Fibroblast of lung (primary cell): ENCODE data around the gene PLEKHM2. TPM values are rescaled to one million over a fixed set of nuclear protein-coding genes. Genes with fewer than 3 reads are reported as not detected.

ENCODE experiments used
- DNase-seq, 2 donors: peaks; one replicate each; pipeline versions ENCODE4 v3.0.0 to v3.0.0-alpha.2; 2010; ENCODE audit warnings: low read depth in 2 of 2
- H2AFZ ChIP-seq: 2 replicates; pipeline ENCODE4 v1.5.1; 2012; ENCODE audit warnings: low read length, control low read depth, inconsistent platforms
- H3K27ac ChIP-seq: 2 replicates; pipeline ENCODE4 v1.5.1; 2011; ENCODE audit warnings: low read length, control low read depth; ENCODE audit not compliant: insufficient read depth
- H3K27me3 ChIP-seq: 2 replicates; pipeline ENCODE4 v1.5.1; 2011; ENCODE audit warnings: mild to moderate bottlenecking, low read length; ENCODE audit not compliant: control insufficient read depth, insufficient read depth
- H3K36me3 ChIP-seq: 2 replicates; pipeline ENCODE4 v1.5.1; 2011; ENCODE audit warnings: low read length; ENCODE audit not compliant: control insufficient read depth, insufficient read depth
- H3K4me1 ChIP-seq: 2 replicates; pipeline ENCODE4 v1.5.1; 2011; ENCODE audit warnings: low read length; ENCODE audit not compliant: control insufficient read depth, insufficient read depth; ENCODE audit errors: extremely low read depth
- H3K4me2 ChIP-seq: 2 replicates; pipeline ENCODE4 v1.5.1; 2011; ENCODE audit warnings: low read length, control low read depth; ENCODE audit not compliant: insufficient read depth; ENCODE audit errors: extremely low read depth
- H3K4me3 ChIP-seq, 4 experiments: fragments of 200-600 bp in 1 of 4; sonication (generic) in 1 of 4; replicated peaks in 1 of 4; 2 replicates each; pipeline ENCODE4 v1.5.1; 2011 to 2016; ENCODE audit warnings: low read length in 4 of 4, low read depth in 3 of 4, mild to moderate bottlenecking in 3 of 4, control low read depth in 2 of 4, inconsistent platforms in 1 of 4, mixed read lengths in 1 of 4; ENCODE audit not compliant: insufficient read depth in 1 of 4; ENCODE audit errors: control extremely low read depth in 1 of 4
- H3K79me2 ChIP-seq: 2 replicates; pipeline ENCODE4 v1.5.1; 2012; ENCODE audit warnings: mild to moderate bottlenecking, low read length, inconsistent platforms; ENCODE audit not compliant: control insufficient read depth, insufficient read depth
- H3K9ac ChIP-seq: 2 replicates; pipeline ENCODE4 v1.5.1; 2011; ENCODE audit warnings: mild to moderate bottlenecking, low read length, control low read depth; ENCODE audit not compliant: insufficient read depth
- H3K9me3 ChIP-seq: 2 replicates; pipeline ENCODE4 v1.5.1; 2012; ENCODE audit warnings: low read depth, low read length; ENCODE audit not compliant: control insufficient read depth, insufficient read depth
- H4K20me1 ChIP-seq: 2 replicates; pipeline ENCODE4 v1.5.1; 2011; ENCODE audit warnings: low read length; ENCODE audit not compliant: control insufficient read depth, insufficient read depth; ENCODE audit errors: extremely low read depth
- CTCF ChIP-seq, 2 donors: IDR thresholded peaks in 1 of 2; conservative IDR thresholded peaks in 1 of 2; 1 replicate in 1 of 2; 2 replicates in 1 of 2; pipeline ENCODE4 v1.5.1; 2011 to 2012; ENCODE audit warnings: low read length in 2 of 2, control low read depth in 1 of 2, inconsistent platforms in 1 of 2, low read depth in 1 of 2, mild to moderate bottlenecking in 1 of 2
- EZH2 ChIP-seq: IDR thresholded peaks from 2 replicates; pipeline ENCODE4 v1.5.1; 2012; ENCODE audit warnings: low read length, control low read depth, mild to moderate bottlenecking; ENCODE audit errors: missing control alignments
- polyA minus RNA-seq: library from RNA; depleted of rRNA, polyadenylated mRNA; stranded (reverse); fragments of >200 nt; gene quantifications from 2 replicates; pipeline ENCODE4 v1.2.3, GENCODE V29; 2011; ENCODE audit warnings: low replicate concordance
- polyA plus RNA-seq, 2 donors: library from polyadenylated mRNA; depleted of rRNA in 1 of 2; stranded (reverse) in 1 of 2; unstranded in 1 of 2; fragments of >200 nt; gene quantifications; 2 replicates each; pipeline ENCODE4 v1.2.1, GENCODE V29; 2011 to 2012; ENCODE audit warnings: missing spikeins in 1 of 2
- total RNA-seq: library from RNA; depleted of rRNA; stranded (reverse); fragments of >200 nt; gene quantifications from 2 replicates; pipeline ENCODE4 v1.2.1, GENCODE V29; 2014

Gene PLEKHM2
- total RNA-seq, result 79.4 and 94.6 TPM in 2 replicates
- 27.3 and 32.3 TPM in 2 replicates for polyA plus RNA-seq
- 48.2 and 54.5 TPM in 2 replicates for polyA plus RNA-seq (2012)
- polyA minus RNA-seq, result 142 and 147 TPM in 2 replicates

- no peaks in the 10 kb centered on the region for H3K36me3 ChIP-seq
- H3K79me2 ChIP-seq, result peaks cover 44% of the 10 kb centered on the region
- peak within 1 kb of the TSS; percentile 82 to 96 (median 94) for H3K4me3 ChIP-seq
- peak; percentile 40 for DNase-seq
- no peaks in the 10 kb centered on the region for H3K9me3 ChIP-seq
- H3K4me2 ChIP-seq, result peak within 1 kb of the TSS; percentile 96
- peaks cover 17% of the 10 kb centered on the region for H3K4me1 ChIP-seq
- TF ChIP-seq CTCF (conservative IDR thresholded peaks at IDR 0.05 in 1 of 2, IDR thresholded peaks at IDR 0.05 in 1 of 2; ENCODE audit: low read depth in 1 of 2, low read length in 2 of 2) (no peak), EZH2 (no peak)
- H2AFZ ChIP-seq, result peak within 1 kb of the TSS; percentile 57
- peak within 1 kb of the TSS; percentile 96 for H3K27ac ChIP-seq
- no peaks in the 10 kb centered on the region for H3K27me3 ChIP-seq
- peak within 1 kb of the TSS; percentile 96 for H3K9ac ChIP-seq
- H4K20me1 ChIP-seq, result no peaks in the 10 kb centered on the region
These were observed at the start of gene PLEKHM2 for GRCh38 chr1:15684042-15684461. TSS of gene PLEKHM2 (plus strand) at chr1:15684320. CDS start at chr1:15684559, 239 bp downstream.

- H4K20me1 ChIP-seq, result no peaks in the 10 kb centered on the region
These were observed 47.7 kb upstream of the PLEKHM2 start for GRCh38 chr1:15636436-15636835.

GRCh38 chr1:15637826-15638225 lies 46.3 kb upstream of the PLEKHM2 start:
- H3K27me3 ChIP-seq, result no peaks in the 10 kb centered on the region
- H3K27ac ChIP-seq, result no peak overlapping the region
- peaks cover 5% of the 10 kb centered on the region for H3K36me3 ChIP-seq
- H3K79me2 ChIP-seq, result no peaks in the 10 kb centered on the region
- no peak overlapping the region for H3K4me2 ChIP-seq
- H3K9me3 ChIP-seq, result no peaks in the 10 kb centered on the region
- H4K20me1 ChIP-seq, result no peaks in the 10 kb centered on the region
- no peak overlapping the region for H3K9ac ChIP-seq
- no peak for TF ChIP-seq CTCF (conservative IDR thresholded peaks at IDR 0.05 in 1 of 2, IDR thresholded peaks at IDR 0.05 in 1 of 2; ENCODE audit: low read depth in 1 of 2, low read length in 2 of 2)
- TF ChIP-seq EZH2, result no peak
- H2AFZ ChIP-seq, result no peak overlapping the region
- no peak for DNase-seq
- no peaks in the 10 kb centered on the region for H3K4me1 ChIP-seq
- H3K4me3 ChIP-seq, result no peak overlapping the region

More at GRCh38 chr1:15636436-15636835, 47.7 kb upstream of the PLEKHM2 start:
- Histone ChIP-seq H3K36me3 (peaks cover 5% of the 10 kb centered on the region), H3K4me2 (no peak overlapping the region), H3K27me3 (no peaks in the 10 kb centered on the region), H3K4me3 (no peak overlapping the region), H3K4me1 (no peaks in the 10 kb centered on the region), H3K27ac (no peak overlapping the region), H2AFZ (no peak overlapping the region), H3K79me2 (no peaks in the 10 kb centered on the region), H3K9ac (no peak overlapping the region), H3K9me3 (no peaks in the 10 kb centered on the region)
- no peak for DNase-seq
- TF ChIP-seq EZH2 (no peak), CTCF (conservative IDR thresholded peaks at IDR 0.05 in 1 of 2, IDR thresholded peaks at IDR 0.05 in 1 of 2; ENCODE audit: low read depth in 1 of 2, low read length in 2 of 2) (no peak)
